Measurements from ENCODE around the gene IAH1.

- no peak for TF ChIP-seq CTCF (IDR thresholded peaks at IDR 0.05)
- no peak for TF ChIP-seq POLR2A (IDR thresholded peaks at IDR 0.05)
Measured at GRCh38 chr2:9525266-9525665, 50.9 kb downstream of the IAH1 start.
